Hippocampal formation (tissue), 2 donors: ENCODE measurements around the gene BLOC1S3.

Experiments
- DNase-seq, 2 donors: peaks; one replicate each; lab custom pipeline; 2025; lab: John Stamatoyannopoulos, UW

Gene BLOC1S3, protein sequence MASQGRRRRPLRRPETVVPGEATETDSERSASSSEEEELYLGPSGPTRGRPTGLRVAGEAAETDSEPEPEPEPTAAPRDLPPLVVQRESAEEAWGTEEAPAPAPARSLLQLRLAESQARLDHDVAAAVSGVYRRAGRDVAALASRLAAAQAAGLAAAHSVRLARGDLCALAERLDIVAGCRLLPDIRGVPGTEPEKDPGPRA

DNA sequence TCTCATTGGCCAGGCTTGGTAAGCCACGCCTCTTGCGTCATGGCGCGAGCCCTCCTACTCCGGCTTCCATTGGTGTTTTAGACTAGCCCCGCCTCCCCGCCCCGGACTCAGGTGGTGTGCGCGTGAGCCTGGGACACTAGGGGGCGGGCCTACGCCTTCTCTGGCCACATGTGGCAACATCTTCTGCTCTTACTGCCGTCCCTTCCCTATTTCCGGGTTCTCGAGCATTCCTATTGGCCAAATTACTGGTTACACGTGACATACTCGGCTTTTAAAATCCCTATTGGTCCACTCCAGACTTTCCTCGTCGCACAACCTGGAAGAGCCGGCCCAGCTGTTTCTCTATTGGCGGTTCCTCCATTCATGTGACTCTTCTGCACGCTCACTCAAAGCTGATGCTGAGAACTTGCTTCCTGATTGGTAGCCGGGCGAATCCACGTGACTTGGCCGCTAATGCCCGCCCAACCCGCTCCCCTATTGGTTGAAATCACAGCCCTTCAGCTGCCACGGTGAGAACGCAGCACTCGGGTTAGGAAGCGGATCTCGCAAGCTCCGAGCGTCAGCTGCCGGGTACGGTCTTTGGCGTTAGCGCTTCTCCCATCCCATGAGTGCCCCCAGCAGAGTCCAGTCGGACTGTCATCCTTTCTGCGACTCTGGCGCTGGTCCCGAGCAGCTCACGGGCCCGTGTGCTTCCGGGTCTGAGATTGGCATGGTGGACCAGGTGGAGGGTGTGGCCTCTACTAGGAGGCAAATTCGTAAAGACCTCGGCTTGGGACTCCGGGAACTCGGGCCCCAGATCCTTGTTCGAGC is at the start of gene BLOC1S3:
Gene BLOC1S3 (plus strand): TSS at position 523 of the 810 bp plus-strand sequence. CDS start 513 bp downstream, outside the sequence.
- DNase-seq, result peak; percentile 100

- DNase-seq, result no peak
These were observed 49.8 kb upstream of the BLOC1S3 start for GRCh38 chr19:45128806-45129205.

DNA sequence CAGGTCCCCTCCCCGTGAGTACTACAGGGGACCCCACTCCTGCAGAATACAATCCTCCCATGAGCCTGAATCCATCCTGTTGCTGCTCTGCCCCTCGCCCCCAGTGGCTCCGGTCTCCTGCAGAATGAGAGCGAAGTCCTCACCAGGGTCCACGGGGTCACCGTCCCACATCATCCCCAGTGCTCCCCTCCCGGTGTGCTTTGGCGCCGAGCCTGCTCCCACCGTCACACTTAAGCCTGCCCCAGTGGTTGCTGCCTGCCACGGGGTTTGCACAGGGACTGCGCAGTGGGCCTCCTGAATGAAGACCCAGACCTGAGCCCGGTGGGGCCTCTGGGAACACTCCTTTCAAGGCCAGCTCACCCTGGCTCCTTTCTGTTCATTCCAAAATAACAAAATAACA is 48.3 kb upstream of the BLOC1S3 start:
- no peak for DNase-seq

DNA sequence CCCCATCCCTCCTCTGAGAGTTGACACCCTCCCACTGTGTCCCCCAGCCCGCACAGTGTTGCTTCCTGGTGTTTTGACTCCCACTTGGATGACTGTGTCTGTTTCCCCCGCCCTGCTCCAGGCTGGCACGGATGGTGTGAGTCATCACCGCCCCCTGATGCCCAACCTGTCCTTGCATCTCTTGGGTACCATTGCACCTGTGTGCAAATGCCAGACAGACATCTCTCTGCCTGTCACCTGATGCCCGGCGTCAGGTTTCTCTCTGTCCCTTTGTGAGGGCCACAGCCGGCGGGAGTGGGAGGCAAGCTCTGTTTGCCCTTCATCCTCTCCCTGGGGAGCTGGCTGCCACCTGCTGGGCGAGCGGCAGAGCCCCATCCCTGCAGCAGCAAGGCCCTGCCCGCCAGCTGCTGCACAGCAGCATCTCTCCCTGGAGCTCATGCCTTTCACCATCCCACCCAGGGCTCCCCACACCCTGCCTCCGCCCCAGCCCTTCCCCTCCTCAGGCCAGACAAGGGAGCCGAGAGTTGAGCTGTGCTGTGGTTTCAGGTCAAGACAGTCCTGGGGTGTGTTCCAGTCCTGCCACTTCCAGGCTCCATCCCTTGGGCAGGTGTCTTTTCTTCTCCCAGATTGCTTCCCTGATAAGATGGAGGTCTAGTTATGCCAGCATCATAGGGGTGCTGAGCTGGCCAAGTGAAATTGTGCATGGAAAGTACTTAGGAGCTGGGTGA is 47.5 kb upstream of the BLOC1S3 start:
- DNase-seq, result peak in 1 of 2 donors; percentile 8

- DNase-seq, result no peak
These were observed 44.9 kb upstream of the BLOC1S3 start for GRCh38 chr19:45133661-45134060.

- no peak for DNase-seq
These were observed 43.3 kb upstream of the BLOC1S3 start for GRCh38 chr19:45135176-45135885.

- no peak for DNase-seq
These were observed 41.9 kb upstream of the BLOC1S3 start for GRCh38 chr19:45136507-45137178.

GRCh38 chr19:45137179-45137761 is 41.3 kb upstream of the BLOC1S3 start:
- peak in 1 of 2 donors; percentile 26 for DNase-seq

DNA sequence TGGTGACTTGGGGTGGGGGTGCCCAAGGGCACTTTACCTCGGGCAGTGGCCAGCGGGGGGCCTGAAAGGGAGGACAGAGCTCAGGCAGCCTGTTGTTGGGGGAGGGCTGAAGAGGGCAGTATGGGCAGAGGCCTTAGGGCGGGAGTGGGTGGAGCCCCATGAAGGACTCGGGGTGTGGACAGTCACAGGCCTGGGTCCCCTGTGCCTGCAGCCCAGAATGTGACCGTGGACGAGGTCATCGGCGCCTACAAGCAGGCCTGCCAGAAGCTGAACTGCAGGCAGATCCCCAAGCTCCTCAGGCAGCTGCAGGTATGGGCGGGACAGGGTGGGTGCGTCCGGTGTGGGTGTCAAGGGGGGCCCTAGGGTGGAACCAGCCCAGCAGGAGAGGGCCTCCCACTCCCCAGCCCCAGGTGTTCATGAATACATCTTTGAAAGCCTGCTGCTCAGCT is 40.3 kb upstream of the BLOC1S3 start:
- no peak for DNase-seq

GRCh38 chr19:45139286-45140143 is 39.1 kb upstream of the BLOC1S3 start:
- DNase-seq, result no peak

GRCh38 chr19:45140144-45140503 is 38.5 kb upstream of the BLOC1S3 start:
- DNase-seq, result no peak

DNA sequence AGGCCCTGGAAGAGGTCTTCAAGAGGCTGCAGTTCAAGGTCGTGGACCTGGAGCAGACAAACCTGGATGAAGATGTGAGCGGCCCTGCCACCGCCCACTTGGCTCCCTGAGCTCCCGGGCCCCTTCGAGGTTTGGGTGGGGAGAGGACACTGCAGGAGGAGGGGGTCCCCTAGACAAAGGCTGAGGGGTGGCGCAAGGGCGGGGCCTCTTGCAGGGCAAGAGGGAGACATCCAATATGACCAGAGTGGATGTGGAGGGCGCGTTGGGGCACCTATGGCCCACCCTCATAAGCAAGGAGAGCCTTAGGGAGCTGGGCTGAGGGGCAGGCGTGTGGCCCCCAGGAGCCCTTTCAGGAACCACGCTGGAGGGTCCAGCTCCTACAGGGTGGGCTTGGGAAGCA is 38.1 kb upstream of the BLOC1S3 start:
- DNase-seq, result no peak

DNA sequence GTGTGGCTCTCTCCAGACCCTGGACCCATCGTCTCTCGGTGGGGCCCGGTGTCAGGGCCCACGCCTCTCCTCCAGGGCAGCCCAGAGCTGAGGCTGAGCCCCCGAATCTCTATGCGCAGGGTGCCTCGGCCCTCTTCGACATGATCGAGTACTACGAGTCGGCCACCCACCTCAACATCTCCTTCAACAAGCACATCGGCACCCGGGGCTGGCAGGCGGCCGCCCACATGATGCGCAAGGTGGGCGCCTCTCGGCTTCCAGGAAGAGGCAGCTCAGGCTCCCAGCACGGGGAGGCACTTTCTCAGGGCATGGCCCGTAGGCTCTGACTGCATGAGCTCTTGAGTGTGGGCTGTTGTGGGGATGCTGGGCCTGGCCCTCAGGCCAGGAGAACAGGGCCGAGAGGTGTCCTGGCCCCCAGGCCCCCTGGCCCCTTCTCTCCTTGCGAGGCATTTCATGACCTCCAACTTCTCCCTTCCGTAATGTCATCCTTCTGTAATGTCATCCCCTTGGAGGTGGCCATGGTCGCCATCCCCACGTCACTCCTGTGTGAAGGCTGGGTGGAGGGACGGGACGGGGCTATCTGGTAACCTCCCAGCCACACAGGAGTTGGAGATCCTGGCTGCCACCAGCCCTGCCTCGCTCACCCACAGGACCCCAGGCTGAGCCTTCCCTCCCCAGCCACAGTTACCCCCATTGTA is 37.2 kb upstream of the BLOC1S3 start:
- DNase-seq, result no peak

DNA sequence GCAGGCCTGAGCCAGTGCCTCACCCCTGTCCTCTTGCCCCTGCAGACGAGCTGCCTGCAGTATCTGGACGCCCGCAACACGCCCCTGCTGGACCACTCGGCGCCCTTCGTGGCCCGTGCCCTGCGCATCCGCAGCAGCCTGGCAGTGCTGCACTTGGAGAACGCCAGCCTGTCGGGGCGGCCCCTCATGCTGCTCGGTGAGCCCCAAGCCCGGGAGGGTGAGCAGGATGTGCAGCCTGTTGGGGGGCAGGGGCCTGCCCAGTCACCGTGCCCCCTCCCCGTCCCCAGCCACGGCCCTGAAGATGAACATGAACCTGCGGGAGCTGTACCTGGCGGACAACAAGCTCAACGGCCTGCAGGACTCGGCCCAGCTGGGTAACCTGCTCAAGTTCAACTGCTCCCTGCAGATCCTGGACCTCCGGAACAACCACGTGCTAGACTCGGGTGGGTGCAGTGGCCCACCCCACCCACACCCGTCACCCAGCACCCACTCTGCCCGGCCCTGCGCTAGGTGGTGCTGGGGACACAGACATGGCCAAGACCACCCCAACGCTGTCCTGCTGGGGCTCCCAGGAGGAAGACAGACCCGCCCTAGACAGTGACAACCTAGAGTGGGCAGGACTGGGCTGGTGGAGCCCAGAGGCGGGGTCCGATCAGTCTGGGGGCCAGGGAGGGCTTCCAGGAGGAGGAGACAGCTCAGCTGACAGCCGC is 36.4 kb upstream of the BLOC1S3 start:
- no peak for DNase-seq

GRCh38 chr19:45142726-45143110 is 35.9 kb upstream of the BLOC1S3 start:
- DNase-seq, result no peak

GRCh38 chr19:45144431-45145269 is 33.9 kb upstream of the BLOC1S3 start:
- no peak for DNase-seq

DNA sequence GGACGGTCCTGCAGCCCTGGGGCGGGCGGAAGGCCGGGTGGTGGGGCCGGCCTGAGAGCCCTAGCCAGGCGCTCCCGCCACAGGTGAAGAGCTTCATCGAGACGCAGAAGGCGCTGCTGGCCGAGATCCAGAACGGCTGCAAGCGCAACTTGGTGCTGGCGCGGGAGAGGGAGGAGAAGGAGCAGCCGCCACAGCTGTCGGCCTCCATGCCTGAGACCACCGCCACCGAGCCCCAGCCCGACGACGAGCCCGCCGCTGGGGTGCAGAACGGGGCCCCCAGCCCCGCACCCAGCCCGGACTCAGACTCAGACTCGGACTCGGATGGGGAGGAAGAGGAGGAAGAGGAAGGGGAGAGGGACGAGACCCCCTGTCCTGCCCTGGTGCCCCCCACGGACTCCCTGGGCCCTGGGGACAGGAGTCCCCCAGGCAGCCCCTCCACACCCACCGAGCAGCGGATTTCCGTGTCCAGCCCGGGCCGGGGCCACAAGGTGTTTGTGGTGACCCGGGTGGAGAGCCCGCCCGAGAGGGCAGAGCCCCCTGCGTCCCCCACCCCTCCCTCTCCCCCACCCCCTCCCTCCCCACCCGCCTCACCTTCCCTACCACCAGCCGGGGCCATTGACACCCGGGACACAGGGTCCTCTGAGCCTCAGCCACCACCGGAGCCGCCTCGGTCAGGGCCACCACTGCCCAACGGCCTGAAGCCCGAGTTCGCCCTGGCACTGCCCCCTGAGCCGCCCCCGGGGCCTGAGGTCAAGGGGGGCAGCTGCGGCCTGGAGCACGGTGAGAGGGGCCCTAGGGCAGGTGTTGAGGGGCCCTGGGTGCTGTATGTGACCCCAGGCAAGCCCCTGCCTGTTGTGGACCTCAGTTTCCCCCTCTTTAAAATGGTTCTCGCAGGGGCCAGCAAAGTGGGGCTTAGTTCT is 33.1 kb upstream of the BLOC1S3 start:
- DNase-seq, result no peak
